ENCODE data around the gene POLD4.

POLD4 gene

GRCh38 chr11:67368621-67369020 is 15.3 kb upstream of the POLD4 start:
- H3K36me3 Mint-ChIP-seq = peaks cover 40% of the 10 kb centered on the region
- H3K27ac Mint-ChIP-seq = peak overlapping the region; percentile 64
- H3K4me3 Mint-ChIP-seq = peak overlapping the region; percentile 30

GRCh38 chr11:67367761-67368227 is 14.4 kb upstream of the POLD4 start:
- no peak for ATAC-seq
- peak overlapping the region; percentile 64 for H3K27ac Mint-ChIP-seq
- H3K9me3 Mint-ChIP-seq = no peaks in the 10 kb centered on the region
- H3K4me3 Mint-ChIP-seq = peak overlapping the region; percentile 39
- no peaks in the 10 kb centered on the region for H3K27me3 Mint-ChIP-seq
- H3K36me3 Mint-ChIP-seq = peaks cover 45% of the 10 kb centered on the region
- H3K4me1 Mint-ChIP-seq = peaks cover 87% of the 10 kb centered on the region

More at GRCh38 chr11:67368621-67369020, 15.3 kb upstream of the POLD4 start:
- ATAC-seq = peak; percentile 47
- Mint-ChIP-seq H3K9me3 (no peaks in the 10 kb centered on the region), H3K4me1 (peaks cover 83% of the 10 kb centered on the region), H3K27me3 (no peaks in the 10 kb centered on the region)

GRCh38 chr11:67366961-67367760 is 13.8 kb upstream of the POLD4 start:
- Mint-ChIP-seq H3K36me3 (peaks cover 47% of the 10 kb centered on the region), H3K4me3 (peak overlapping the region; percentile 19), H3K9me3 (no peaks in the 10 kb centered on the region), H3K4me1 (peaks cover 94% of the 10 kb centered on the region), H3K27ac (peak overlapping the region; percentile 64), H3K27me3 (no peaks in the 10 kb centered on the region)
- no peak for ATAC-seq

- Mint-ChIP-seq H3K27me3 (no peaks in the 10 kb centered on the region), H3K4me3 (no peak overlapping the region), H3K36me3 (peaks cover 47% of the 10 kb centered on the region), H3K4me1 (peaks cover 94% of the 10 kb centered on the region), H3K9me3 (no peaks in the 10 kb centered on the region), H3K27ac (peak overlapping the region; percentile 64)
- ATAC-seq = no peak
Measured at GRCh38 chr11:67366546-67366945, 13.2 kb upstream of the POLD4 start.

- Mint-ChIP-seq H3K36me3 (peaks cover 47% of the 10 kb centered on the region), H3K4me1 (peaks cover 90% of the 10 kb centered on the region), H3K27me3 (no peaks in the 10 kb centered on the region), H3K4me3 (peak overlapping the region; percentile 9), H3K9me3 (no peaks in the 10 kb centered on the region), H3K27ac (peak overlapping the region; percentile 64)
- ATAC-seq = no peak
Measured at GRCh38 chr11:67365736-67366444, 12.5 kb upstream of the POLD4 start.

- no peaks in the 10 kb centered on the region for H3K9me3 Mint-ChIP-seq
- peaks cover 47% of the 10 kb centered on the region for H3K36me3 Mint-ChIP-seq
- no peak for ATAC-seq
- peaks cover 81% of the 10 kb centered on the region for H3K4me1 Mint-ChIP-seq
- H3K27me3 Mint-ChIP-seq = no peaks in the 10 kb centered on the region
- peak overlapping the region; percentile 64 for H3K27ac Mint-ChIP-seq
- H3K4me3 Mint-ChIP-seq = peak overlapping the region; percentile 24
Measured at GRCh38 chr11:67364783-67365722, 11.7 kb upstream of the POLD4 start.

GRCh38 chr11:67364169-67364568 is 10.8 kb upstream of the POLD4 start:
- H3K4me1 Mint-ChIP-seq = peaks cover 73% of the 10 kb centered on the region
- ATAC-seq = no peak
- peak overlapping the region; percentile 64 for H3K27ac Mint-ChIP-seq
- no peak overlapping the region for H3K4me3 Mint-ChIP-seq
- peaks cover 47% of the 10 kb centered on the region for H3K36me3 Mint-ChIP-seq
- H3K27me3 Mint-ChIP-seq = no peaks in the 10 kb centered on the region
- H3K9me3 Mint-ChIP-seq = no peaks in the 10 kb centered on the region

- Mint-ChIP-seq H3K4me3 (no peak overlapping the region), H3K9me3 (no peaks in the 10 kb centered on the region), H3K36me3 (peaks cover 5% of the 10 kb centered on the region), H3K27me3 (no peaks in the 10 kb centered on the region), H3K27ac (no peak overlapping the region), H3K4me1 (peaks cover 73% of the 10 kb centered on the region)
- no peak for ATAC-seq
Measured at GRCh38 chr11:67357831-67358670, 4.7 kb upstream of the POLD4 start.

- no peak for ATAC-seq
Measured at GRCh38 chr11:67356864-67357561, 3.7 kb upstream of the POLD4 start.

GRCh38 chr11:67356387-67356863 is 3.1 kb upstream of the POLD4 start:
- H3K36me3 Mint-ChIP-seq = no peaks in the 10 kb centered on the region
- no peaks in the 10 kb centered on the region for H3K9me3 Mint-ChIP-seq
- no peak for ATAC-seq
- H3K27ac Mint-ChIP-seq = peak overlapping the region; percentile 92
- H3K4me3 Mint-ChIP-seq = peak overlapping the region; percentile 62
- H3K27me3 Mint-ChIP-seq = no peaks in the 10 kb centered on the region
- H3K4me1 Mint-ChIP-seq = peaks cover 61% of the 10 kb centered on the region

More at GRCh38 chr11:67356864-67357561, 3.7 kb upstream of the POLD4 start:
- H3K27ac Mint-ChIP-seq = peak overlapping the region; percentile 92
- H3K4me1 Mint-ChIP-seq = peaks cover 63% of the 10 kb centered on the region
- no peaks in the 10 kb centered on the region for H3K27me3 Mint-ChIP-seq
- no peaks in the 10 kb centered on the region for H3K36me3 Mint-ChIP-seq
- H3K4me3 Mint-ChIP-seq = peak overlapping the region; percentile 62
- H3K9me3 Mint-ChIP-seq = no peaks in the 10 kb centered on the region

- Mint-ChIP-seq H3K4me1 (peaks cover 65% of the 10 kb centered on the region), H3K4me3 (no peak overlapping the region), H3K27ac (peak overlapping the region; percentile 92), H3K36me3 (no peaks in the 10 kb centered on the region), H3K9me3 (no peaks in the 10 kb centered on the region), H3K27me3 (no peaks in the 10 kb centered on the region)
- no peak for ATAC-seq
Measured at GRCh38 chr11:67355794-67356386, 2.5 kb upstream of the POLD4 start.

- Mint-ChIP-seq H3K36me3 (no peaks in the 10 kb centered on the region), H3K4me3 (no peak overlapping the region), H3K27ac (peak overlapping the region; percentile 92), H3K4me1 (peaks cover 72% of the 10 kb centered on the region), H3K9me3 (no peaks in the 10 kb centered on the region), H3K27me3 (no peaks in the 10 kb centered on the region)
- ATAC-seq = no peak
Measured at GRCh38 chr11:67355023-67355793, 1.9 kb upstream of the POLD4 start.

Measured in stimulated activated memory B cell treated with anti-CD40 and anti-IgM and Interleukin-4, amounts not matched to agents 10 μg/mL and 1 μg/mL and 100 μg/mL, for 72 hours (primary cell).